HEK293 (cell line): ENCODE results near the gene KCTD17.
A peak's percentile ranks its signal among the peaks of the same experiment; 100 is the strongest.

Source experiments
- CTCF ChIA-PET: fragments of 350-600 bp; formaldehyde crosslinking; extraction: SDS; loops from one replicate; lab custom pipeline; 2021; ENCODE audit warnings: antibody characterized with exemption; lab: Yijun Ruan, JAX
- POLR2A ChIA-PET: fragments of 300-600 bp; formaldehyde crosslinking; extraction: SDS; loops from one replicate; lab custom pipeline; 2020; ENCODE audit warnings: antibody characterized with exemption, inconsistent platforms; lab: Yijun Ruan, JAX
- H3K27ac ChIP-seq: fragments of 200-500 bp; sonication (Bioruptor generic); 2 replicates; pipeline ENCODE4 v1.5.1; 2014; ENCODE audit warnings: low read depth, low read length, control low read depth, inconsistent platforms; ENCODE audit errors: extremely low read depth
- H3K36me3 ChIP-seq, 2 experiments: fragments of 200-500 bp in 1 of 2; sonication (Bioruptor generic) in 1 of 2; 1 replicate in 1 of 2; 2 replicates in 1 of 2; pipeline ENCODE4 v1.5.1; 2014 to 2017; ENCODE audit warnings: inconsistent platforms in 2 of 2, low read length in 2 of 2; ENCODE audit not compliant: control insufficient read depth in 2 of 2, insufficient read depth in 1 of 2
- H3K4me1 ChIP-seq: fragments of 200-500 bp; sonication (Bioruptor generic); 2 replicates; pipeline ENCODE4 v1.5.1; 2014; ENCODE audit warnings: mild to moderate bottlenecking, low read length, inconsistent platforms; ENCODE audit not compliant: control insufficient read depth, insufficient read depth
- H3K4me3 ChIP-seq: 2 replicates; pipeline ENCODE4 v1.5.1; 2011; ENCODE audit warnings: low read depth, mild to moderate bottlenecking, control low read depth, low read length, moderate library complexity
- H3K9me3 ChIP-seq: fragments of 200-500 bp; sonication (Bioruptor generic); 2 replicates; pipeline ENCODE4 v1.5.1; 2014; ENCODE audit warnings: low read depth, low read length, inconsistent platforms; ENCODE audit not compliant: control insufficient read depth, insufficient read depth
- HOXD13 ChIP-seq: sonication (generic); formaldehyde crosslinking; IDR thresholded peaks from 2 replicates; pipeline ENCODE4 v1.8.0; 2022; ENCODE audit warnings: missing genetic modification reagents, borderline replicate concordance
- KLF17 ChIP-seq: fragments of 450-650 bp; formaldehyde crosslinking; IDR thresholded peaks from 2 replicates; pipeline ENCODE4 v1.5.1; 2016; ENCODE audit warnings: missing biosample characterization, missing genetic modification characterization
- PRDM2 ChIP-seq: fragments of 450-650 bp; formaldehyde crosslinking; IDR thresholded peaks from 2 replicates; pipeline ENCODE4 v1.5.1; 2016; ENCODE audit warnings: missing biosample characterization, missing genetic modification characterization, borderline replicate concordance
- YY2 ChIP-seq: fragments of 450-650 bp; formaldehyde crosslinking; IDR thresholded peaks from 2 replicates; pipeline ENCODE4 v1.5.1; 2016; ENCODE audit warnings: missing biosample characterization, missing genetic modification characterization
- ZBTB17 ChIP-seq: fragments of 450-650 bp; formaldehyde crosslinking; IDR thresholded peaks from 2 replicates; pipeline ENCODE4 v1.5.1; 2016; ENCODE audit warnings: missing biosample characterization, missing genetic modification characterization
- ZFHX2 ChIP-seq: fragments of 450-650 bp; formaldehyde crosslinking; conservative IDR thresholded peaks from 2 replicates; pipeline ENCODE4 v1.5.1; 2016; ENCODE audit warnings: missing biosample characterization, missing genetic modification characterization
- ZIC2 ChIP-seq: fragments of 450-650 bp; formaldehyde crosslinking; IDR thresholded peaks from 2 replicates; pipeline ENCODE4 v1.5.1; 2016; ENCODE audit warnings: missing biosample characterization, missing genetic modification characterization
- ZNF133 ChIP-seq: fragments of 450-650 bp; formaldehyde crosslinking; IDR thresholded peaks from 2 replicates; pipeline ENCODE4 v1.5.1; 2016; ENCODE audit warnings: missing biosample characterization, missing genetic modification characterization
- ZNF274 ChIP-seq, 2 experiments: fragments of 200-500 bp in 1 of 2; fragments of 450-650 bp in 1 of 2; sonication (Bioruptor generic) in 1 of 2; formaldehyde crosslinking in 1 of 2; IDR thresholded peaks; 2 replicates each; pipeline versions ENCODE4 v1.5.1 to v1.6.1; 2014 to 2016; ENCODE audit warnings: borderline replicate concordance in 1 of 2, inconsistent platforms in 1 of 2, low read length in 1 of 2, missing biosample characterization in 1 of 2, missing genetic modification characterization in 1 of 2
- ZNF518A ChIP-seq: fragments of 450-650 bp; formaldehyde crosslinking; conservative IDR thresholded peaks from 2 replicates; pipeline ENCODE4 v1.5.1; 2016; ENCODE audit warnings: low read depth, missing biosample characterization, missing genetic modification characterization
- ZNF664 ChIP-seq: fragments of 450-650 bp; formaldehyde crosslinking; IDR thresholded peaks from 2 replicates; pipeline ENCODE4 v1.5.1; 2016; ENCODE audit warnings: missing biosample characterization, missing genetic modification characterization

KCTD17 gene

GRCh38 chr22:37088108-37088605 lies 36.6 kb downstream of the KCTD17 start (continued):
- no peak for TF ChIP-seq PRDM2 (tag by site-specific recombination)
- TF ChIP-seq ZNF518A (tag by site-specific recombination) = no peak
- TF ChIP-seq ZFHX2 (tag by site-specific recombination) = peak; percentile 56; the same call in 1 of the 2 replicates
- TF ChIP-seq HOXD13 (CRISPR knock-in tag) = no peak
- peak; percentile 32; the same call in 1 of the 2 replicates for TF ChIP-seq ZIC2 (tag by site-specific recombination)
- TF ChIP-seq, all 188 proteins: peak for 8

- no peaks in the 10 kb centered on the region for H3K4me1 ChIP-seq
- H3K27ac ChIP-seq = no peak overlapping the region
- H3K4me3 ChIP-seq = no peak overlapping the region
- H3K36me3 ChIP-seq = no peaks in the 10 kb centered on the region
- H3K9me3 ChIP-seq = no peaks in the 10 kb centered on the region
- no peak for TF ChIP-seq KLF17 (tag by site-specific recombination)
- no peak for TF ChIP-seq YY2 (tag by site-specific recombination)
- TF ChIP-seq ZNF274 (IDR thresholded peaks at IDR 0.05; ENCODE audit: low read length) = no peak
- TF ChIP-seq ZNF274 (tag by site-specific recombination; IDR thresholded peaks at IDR 0.05; ENCODE audit: borderline replicate concordance) = no peak
- TF ChIP-seq ZBTB17 (tag by site-specific recombination) = peak; percentile 53
- peak; percentile 66 for TF ChIP-seq ZNF664 (tag by site-specific recombination)
- no peak for TF ChIP-seq ZNF133 (tag by site-specific recombination)
- TF ChIP-seq, all 188 proteins: peak for 2
- ChIA-PET CTCF (interaction anchor here (0.7 to 3.6 kb wide), 2 partner anchors 10 to 12 kb away, joined by 4 to 10 read pairs; no protein-coding TSS in a partner anchor), POLR2A (interaction anchor here (0.6 to 1.2 kb wide), 2 partner anchors 33 to 111 kb away, joined by 3 to 5 read pairs; no protein-coding TSS in a partner anchor)
Measured at GRCh38 chr22:37088750-37089408, 37.3 kb downstream of the KCTD17 start.
